Measurements from ENCODE around the gene COX19. TPM values are rescaled to one million over a fixed set of nuclear protein-coding genes. Genes with fewer than 3 reads are reported as not detected.

The COX19 gene
- total RNA-seq, 4 donors from 2014 or later = 6.3 to 13.3 (median 9.7) TPM

GRCh38 chr7:996079-996872 is 20.9 kb upstream of the COX19 start:
- Histone ChIP-seq H3K27me3 (peaks cover 0 to 14% (median 0%) of the 10 kb centered on the region in 4 donors), H3K9me3 (no peaks in the 10 kb centered on the region), H3K36me3 (peaks cover 0 to 56% (median 43%) of the 10 kb centered on the region in 4 donors), H3K27ac (replicated peaks in 1 of 4) (no peak overlapping the region), H3K4me1 (peaks cover 7 to 15% (median 11%) of the 10 kb centered on the region in 4 donors), H3K4me3 (no peak overlapping the region)
- intact Hi-C loops (cut with DNase I) = no loop called here
- DNase-seq (ENCODE audit: extremely low spot score) = no peak
- WGBS = 89% methylated on average over 9 of the region's 38 CpGs
- TF ChIP-seq CTCF (IDR thresholded peaks at IDR 0.05) (no peak), POLR2A (IDR thresholded peaks at IDR 0.05; ENCODE audit: low read depth) (no peak), EP300 (IDR thresholded peaks at IDR 0.05) (no peak), POLR2AphosphoS5 (IDR thresholded peaks at IDR 0.05) (no peak)

- WGBS = 63% methylated on average over 1 of the region's 14 CpGs
- intact Hi-C loops (cut with DNase I) = no loop called here
- peaks cover 0 to 50% (median 40%) of the 10 kb centered on the region in 4 donors for H3K36me3 ChIP-seq
These were observed 20.2 kb upstream of the COX19 start for GRCh38 chr7:995571-995970.

GRCh38 chr7:994592-995308 is 19.4 kb upstream of the COX19 start:
- intact Hi-C loops (cut with DNase I) = loop anchor here (5.0 kb wide), 2 partner anchors 33 to 183 kb away; no protein-coding TSS in a partner anchor
- Histone ChIP-seq H3K4me3 (no peak overlapping the region), H3K36me3 (peaks cover 0 to 42% (median 33%) of the 10 kb centered on the region in 4 donors), H3K4me1 (peaks cover 7 to 15% (median 11%) of the 10 kb centered on the region in 4 donors), H3K27me3 (peaks cover 0 to 26% (median 0%) of the 10 kb centered on the region in 4 donors), H3K9me3 (no peaks in the 10 kb centered on the region), H3K27ac (replicated peaks in 1 of 4) (no peak overlapping the region)
- TF ChIP-seq POLR2AphosphoS5 (IDR thresholded peaks at IDR 0.05) = no peak
- no peak for TF ChIP-seq CTCF (IDR thresholded peaks at IDR 0.05)
- no peak for TF ChIP-seq EP300 (IDR thresholded peaks at IDR 0.05)
- DNase-seq (ENCODE audit: extremely low spot score) = no peak
- WGBS = 85% methylated on average over 14 of the region's 28 CpGs

More at GRCh38 chr7:995571-995970, 20.2 kb upstream of the COX19 start:
- Histone ChIP-seq H3K27me3 (peaks cover 0 to 21% (median 0%) of the 10 kb centered on the region in 4 donors), H3K4me1 (peaks cover 7 to 15% (median 11%) of the 10 kb centered on the region in 4 donors), H3K4me3 (no peak overlapping the region), H3K27ac (replicated peaks in 1 of 4) (no peak overlapping the region), H3K9me3 (no peaks in the 10 kb centered on the region)
- DNase-seq (ENCODE audit: extremely low spot score) = no peak
- TF ChIP-seq CTCF (IDR thresholded peaks at IDR 0.05) (no peak), POLR2A (IDR thresholded peaks at IDR 0.05; ENCODE audit: low read depth) (no peak), EP300 (IDR thresholded peaks at IDR 0.05) (no peak), POLR2AphosphoS5 (IDR thresholded peaks at IDR 0.05) (no peak)

- no peak overlapping the region for H3K27ac ChIP-seq (replicated peaks in 1 of 4)
- DNase-seq (ENCODE audit: extremely low spot score) = peak; percentile 98
- H3K4me1 ChIP-seq = peaks cover 12 to 27% (median 22%) of the 10 kb centered on the region in 4 donors
- no peak overlapping the region for H3K4me3 ChIP-seq
- peaks cover 0 to 44% (median 11%) of the 10 kb centered on the region in 4 donors for H3K27me3 ChIP-seq
- H3K9me3 ChIP-seq = no peaks in the 10 kb centered on the region
- TF ChIP-seq POLR2A (IDR thresholded peaks at IDR 0.05; ENCODE audit: low read depth) = no peak
- TF ChIP-seq POLR2AphosphoS5 (IDR thresholded peaks at IDR 0.05) = peak; percentile 62 to 79
- no peak for TF ChIP-seq EP300 (IDR thresholded peaks at IDR 0.05)
- peak; percentile 99 to 100 (median 100) for TF ChIP-seq CTCF (IDR thresholded peaks at IDR 0.05)
- H3K36me3 ChIP-seq = peaks cover 0 to 31% (median 23%) of the 10 kb centered on the region in 4 donors
- intact Hi-C loops (cut with DNase I) = loop anchor here (1.0 to 5.0 kb wide), 3 partner anchors 34 to 184 kb away; no protein-coding TSS in a partner anchor
- WGBS = 18% methylated on average over 16 of the region's 34 CpGs
These were observed 17.6 kb upstream of the COX19 start for GRCh38 chr7:992709-993607.
